ENCODE measurements around the gene KCNH8.
"Not testable (repeated sequence)": the region's sequence is repeated elsewhere in the genome, so short reads cannot be mapped to it uniquely, and the experiment has no call there.

The KCNH8 gene

GRCh38 chr3:19183584-19183983, 35.3 kb downstream of the KCNH8 start:
- peak; percentile 17 to 20 for DNase-seq

- DNase-seq: peak; percentile 38 to 52
Measured at GRCh38 chr3:19190126-19190525, 41.8 kb downstream of the KCNH8 start.

GRCh38 chr3:19190602-19191001, 42.3 kb downstream of the KCNH8 start:
- DNase-seq: no peak

DNA sequence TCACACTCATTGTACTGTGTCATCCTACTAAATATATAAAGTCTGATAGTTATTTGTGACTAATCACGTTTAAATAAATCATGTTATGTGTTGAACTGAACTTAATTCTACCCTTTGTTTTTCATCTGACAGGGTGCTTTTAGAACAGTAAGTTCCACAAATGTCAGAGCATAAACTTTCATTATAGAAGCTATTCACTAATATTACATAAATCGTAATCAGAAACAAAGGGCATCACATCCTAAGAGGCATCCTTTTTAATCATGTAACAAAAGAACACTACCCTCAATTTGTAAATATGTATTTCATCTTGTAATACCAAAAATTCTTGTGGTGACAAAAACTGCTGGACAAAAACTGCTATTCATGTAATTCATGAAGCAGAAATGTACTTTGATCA, 50.8 kb downstream of the KCNH8 start:
- no peak for DNase-seq

- DNase-seq: no peak
Measured at GRCh38 chr3:19202303-19202702, 54.0 kb downstream of the KCNH8 start.

DNA sequence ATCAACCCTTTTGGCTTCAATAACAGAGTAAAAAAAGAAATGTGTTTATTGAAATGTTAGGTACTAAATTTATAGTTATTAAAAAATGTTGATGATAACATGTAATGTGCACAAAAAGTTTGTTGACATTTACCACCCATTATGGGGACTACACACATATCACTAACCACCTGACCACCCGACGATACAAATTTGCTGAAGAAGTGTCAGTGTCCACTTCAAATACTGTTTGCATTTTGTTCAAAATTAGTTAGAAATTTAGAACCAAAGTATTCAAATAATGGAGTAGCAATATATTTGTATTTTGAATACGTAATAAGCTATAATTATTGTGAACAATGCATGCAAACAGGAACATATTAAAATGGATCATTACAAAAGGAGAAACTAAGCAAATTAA, 54.4 kb downstream of the KCNH8 start:
- no peak for DNase-seq

- DNase-seq: no peak
Measured at GRCh38 chr3:19206540-19206939, 58.2 kb downstream of the KCNH8 start.

GRCh38 chr3:19213603-19214220, 65.4 kb downstream of the KCNH8 start:
- peak; percentile 86 to 94 for DNase-seq

- DNase-seq: no peak
Measured at GRCh38 chr3:19215427-19215826, 67.1 kb downstream of the KCNH8 start.

DNA sequence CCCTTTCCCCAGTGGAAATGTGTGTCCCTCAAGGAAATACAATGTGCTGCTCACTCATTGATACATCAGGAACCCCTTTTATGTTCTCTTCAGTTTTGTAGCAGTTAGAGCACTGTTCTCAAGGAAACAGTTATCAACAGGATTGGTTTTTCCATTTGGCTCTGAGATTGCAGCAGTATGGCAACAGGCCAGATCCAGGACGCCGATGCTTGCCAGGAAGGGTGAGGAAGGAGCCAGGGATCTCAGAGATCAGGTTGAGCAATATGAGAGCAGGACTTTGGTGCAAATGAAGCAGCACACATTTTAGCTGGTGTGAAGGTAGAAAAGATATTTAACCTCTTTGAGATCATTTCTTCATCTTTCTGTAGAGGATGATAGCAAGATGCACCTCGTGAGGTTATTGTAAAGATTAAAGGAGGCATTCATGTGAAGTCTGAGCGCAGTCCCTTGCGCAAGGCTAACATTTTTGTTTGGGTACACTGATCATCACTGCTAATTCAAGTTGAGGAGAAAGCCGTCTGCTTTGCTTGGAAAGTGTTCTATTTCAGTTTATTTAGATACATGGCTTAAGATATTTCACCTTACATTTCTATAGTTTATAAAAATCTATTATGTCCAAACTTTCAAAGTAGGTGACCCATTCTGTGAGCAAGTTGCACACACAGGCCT, 68.5 kb downstream of the KCNH8 start:
- DNase-seq: no peak

DNA sequence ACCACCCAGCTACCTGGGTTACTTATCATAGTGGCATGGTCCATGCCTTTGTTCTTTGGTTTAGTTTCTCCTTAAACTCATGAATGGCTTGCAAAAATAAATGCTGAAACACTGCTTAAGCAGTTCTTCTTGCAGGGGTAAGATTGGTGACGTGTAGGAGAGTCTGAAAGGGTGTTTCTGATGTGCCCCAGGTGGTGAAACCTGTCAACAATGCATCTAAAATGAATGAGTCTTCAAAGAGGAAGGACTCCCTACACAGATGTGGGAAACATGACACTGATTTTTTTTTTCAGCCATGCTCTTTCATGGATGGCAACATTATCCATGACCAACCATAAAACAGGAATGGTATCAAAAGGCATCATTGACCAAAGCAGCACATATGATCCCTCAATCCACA, 72.0 kb downstream of the KCNH8 start:
- DNase-seq: no peak

GRCh38 chr3:19221081-19221480, 72.8 kb downstream of the KCNH8 start:
- DNase-seq: no peak

DNA sequence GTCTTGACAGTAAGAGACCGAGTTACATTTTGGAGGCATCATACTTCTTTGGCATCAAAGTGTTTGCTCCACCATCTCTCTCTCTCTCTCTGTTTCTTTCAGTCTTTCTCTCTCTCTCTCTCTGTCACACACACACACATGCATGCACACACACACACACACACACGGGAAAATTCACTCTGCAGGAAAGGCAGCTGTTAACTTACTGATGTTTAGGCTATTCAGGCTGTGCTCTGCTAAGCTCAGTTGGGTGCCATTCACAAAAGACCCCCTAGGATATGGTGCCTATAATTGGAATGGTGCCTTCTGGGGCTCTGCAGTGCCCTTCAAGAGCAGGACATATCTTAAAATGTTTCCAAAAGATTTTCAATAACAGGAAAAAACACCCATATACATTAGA, 78.2 kb downstream of the KCNH8 start:
- DNase-seq: no peak

- DNase-seq: no peak
Measured at GRCh38 chr3:19228167-19228566, 79.9 kb downstream of the KCNH8 start.

GRCh38 chr3:19229086-19229485, 80.8 kb downstream of the KCNH8 start:
- DNase-seq: no peak

DNA sequence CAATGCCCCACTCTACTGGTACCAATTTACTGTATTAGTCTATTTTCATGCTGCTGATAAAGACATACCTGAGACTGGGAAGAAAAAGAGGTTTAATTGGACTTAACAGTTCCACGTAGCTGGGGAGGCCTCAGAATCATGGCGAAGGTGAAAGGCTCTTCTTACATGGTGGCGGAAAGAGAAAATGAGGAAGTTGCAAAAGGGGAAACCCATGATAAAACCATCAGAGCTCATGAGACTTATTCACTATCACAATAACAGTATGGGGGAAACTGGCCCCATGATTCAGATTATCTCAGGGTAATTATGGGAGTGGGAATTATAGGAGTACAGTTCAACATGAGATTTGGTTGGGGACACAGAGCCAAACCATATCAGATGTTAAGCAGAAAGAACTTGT, 81.6 kb downstream of the KCNH8 start:
- DNase-seq: peak; percentile 79 to 85

DNA sequence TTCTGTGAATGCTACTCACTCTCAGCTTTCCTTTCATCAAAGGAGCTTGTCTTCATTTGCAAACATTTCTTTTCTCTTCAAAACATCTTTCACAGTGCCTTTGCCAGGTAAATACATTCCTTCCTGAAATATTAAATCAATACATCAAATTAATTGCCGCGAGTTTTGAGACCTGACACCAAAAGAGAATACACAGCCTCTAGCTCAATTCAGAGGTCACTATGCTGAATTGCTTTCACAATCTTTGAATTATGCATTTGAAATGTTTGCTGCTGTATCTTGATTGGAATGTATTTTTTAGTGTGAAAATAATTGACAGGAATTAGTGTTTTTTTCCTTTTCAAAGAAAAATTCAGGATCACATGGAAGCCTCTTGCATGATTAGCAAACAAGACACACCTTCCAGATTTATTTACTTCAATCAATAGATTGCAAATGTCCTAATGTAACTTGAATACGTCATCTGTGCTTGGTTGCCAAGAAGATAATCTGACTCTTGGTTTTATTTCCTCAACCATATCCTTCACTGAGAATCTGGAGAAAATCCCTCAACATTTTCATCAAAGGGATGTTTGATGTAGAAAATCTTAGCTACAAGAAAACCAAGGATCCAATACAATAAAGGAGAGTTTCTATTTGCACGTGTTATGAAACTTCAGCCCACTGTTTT, 83.6 kb downstream of the KCNH8 start:
- no peak for DNase-seq

DNA sequence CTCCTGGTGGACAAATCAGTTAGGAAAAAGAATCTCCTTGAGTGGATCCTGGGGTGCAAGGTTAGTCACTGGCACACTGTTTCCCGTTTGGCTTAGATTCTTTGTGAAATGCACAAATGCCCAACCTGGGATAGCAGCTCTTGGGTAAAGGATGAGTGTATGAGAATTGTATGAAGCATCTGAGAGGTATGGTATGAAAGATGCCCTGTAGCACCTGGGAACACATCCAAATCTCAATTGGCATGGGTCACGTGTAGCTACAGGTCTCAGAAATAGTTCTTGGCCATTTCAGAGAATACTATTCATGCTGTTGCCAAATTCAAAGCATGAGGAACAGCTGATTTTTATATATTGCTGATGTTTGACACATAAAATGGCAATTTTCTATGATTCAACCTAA, 84.3 kb downstream of the KCNH8 start:
- DNase-seq: no peak

- DNase-seq: not testable (repeated sequence)
Measured at GRCh38 chr3:19233882-19234784, 85.8 kb downstream of the KCNH8 start.

DNA sequence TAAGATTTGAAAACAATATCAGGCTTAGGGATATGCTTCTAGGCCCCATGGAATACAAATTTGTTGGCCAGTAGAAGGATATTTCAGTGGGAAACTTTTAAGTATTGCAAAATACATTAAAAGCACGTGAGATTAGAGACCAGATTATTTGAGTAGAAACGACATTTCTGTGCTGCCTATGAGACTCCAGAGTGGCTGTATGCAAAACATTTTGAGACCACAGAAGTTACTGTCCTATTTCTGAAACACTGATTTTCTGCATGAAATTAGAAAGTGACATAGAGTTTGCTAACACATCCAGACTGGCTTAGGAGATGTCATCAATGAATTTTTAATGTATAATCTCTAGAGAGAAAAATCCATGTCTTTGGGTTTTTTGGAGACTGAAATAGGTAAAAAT, 99.8 kb downstream of the KCNH8 start:
- no peak for DNase-seq

GRCh38 chr3:19248767-19249166, 100.5 kb downstream of the KCNH8 start:
- DNase-seq: no peak

DNA sequence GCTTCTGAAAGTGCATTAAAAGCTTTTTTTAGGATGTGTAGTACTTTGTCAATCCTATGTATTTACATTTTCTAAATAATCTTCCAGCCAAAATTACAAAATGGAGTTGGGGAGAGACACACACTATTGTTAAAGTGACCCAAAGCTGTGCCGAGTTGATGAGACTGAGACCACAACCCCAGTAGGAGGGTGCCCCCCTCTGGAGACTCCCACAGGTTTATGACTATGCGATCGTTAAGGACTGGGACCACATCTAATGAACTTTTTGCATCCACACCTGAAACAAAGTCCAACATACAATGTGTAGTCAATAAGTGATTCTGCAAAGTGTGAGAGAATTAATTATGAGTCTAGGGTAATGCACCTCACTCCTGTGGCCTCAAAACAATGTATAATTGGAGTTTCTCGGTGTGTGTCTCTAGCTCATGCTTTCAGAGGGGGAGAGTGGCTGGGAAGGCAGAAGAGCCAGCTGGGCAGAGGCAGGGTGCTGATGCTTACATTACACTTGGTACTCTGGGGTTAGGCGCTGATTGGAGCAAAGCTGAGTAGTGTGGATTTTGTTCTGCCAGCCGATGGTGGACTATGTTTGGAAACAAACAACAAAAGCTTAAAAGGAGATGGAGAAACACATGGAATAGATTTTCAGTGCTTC, 102.8 kb downstream of the KCNH8 start:
- no peak for DNase-seq

- peak; percentile 88 to 91 for DNase-seq
Measured at GRCh38 chr3:19254189-19254588, 105.9 kb downstream of the KCNH8 start.
